Cerebellar cortex (tissue), 1 donor: Measurements from ENCODE around the gene SHISA6.

Experiments
- DNase-seq: peaks from one replicate; pipeline ENCODE4 v3.0.0-alpha.2; 2015; ENCODE audit warnings: low spot score

SHISA6 gene

DNA sequence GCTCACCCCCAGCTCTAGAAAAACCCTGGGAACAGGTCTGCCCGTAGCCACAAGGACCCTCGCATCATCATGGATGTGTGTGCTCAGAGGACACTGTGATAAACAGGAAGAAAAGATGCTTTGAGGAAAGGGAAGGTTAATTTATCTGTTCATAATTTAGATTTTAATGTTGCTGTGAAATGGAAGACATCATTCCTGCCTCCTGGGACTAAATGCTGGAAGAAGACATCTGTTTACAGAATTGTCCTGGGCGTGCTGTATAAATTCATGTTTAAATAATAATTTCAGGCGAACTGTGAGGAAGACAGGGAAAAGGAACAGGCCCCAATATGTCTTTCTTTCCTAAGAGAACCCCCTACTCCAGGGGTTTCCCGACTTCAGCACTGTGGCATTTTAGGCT, 112.6 kb downstream of the SHISA6 start:
- no peak for DNase-seq

DNA sequence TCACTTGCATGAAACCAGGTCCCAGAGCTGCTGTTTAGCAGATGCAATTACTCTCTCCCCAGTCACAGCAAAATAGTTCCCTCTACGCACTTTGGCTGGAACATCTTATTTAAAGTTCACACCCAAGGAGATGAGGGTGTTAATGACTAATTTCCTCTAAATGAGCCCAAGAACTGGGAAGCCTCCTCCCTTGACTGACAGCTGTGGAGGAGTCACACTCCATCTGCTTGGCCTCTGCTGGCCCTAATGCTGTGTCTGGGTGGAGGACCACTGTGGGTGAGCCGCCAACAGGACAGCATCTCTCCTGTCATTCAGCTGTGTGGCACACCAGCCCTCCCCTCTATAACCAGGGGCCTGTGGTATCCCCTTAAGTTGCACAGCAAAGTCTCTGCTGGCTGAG, 115.4 kb downstream of the SHISA6 start:
- no peak for DNase-seq

DNA sequence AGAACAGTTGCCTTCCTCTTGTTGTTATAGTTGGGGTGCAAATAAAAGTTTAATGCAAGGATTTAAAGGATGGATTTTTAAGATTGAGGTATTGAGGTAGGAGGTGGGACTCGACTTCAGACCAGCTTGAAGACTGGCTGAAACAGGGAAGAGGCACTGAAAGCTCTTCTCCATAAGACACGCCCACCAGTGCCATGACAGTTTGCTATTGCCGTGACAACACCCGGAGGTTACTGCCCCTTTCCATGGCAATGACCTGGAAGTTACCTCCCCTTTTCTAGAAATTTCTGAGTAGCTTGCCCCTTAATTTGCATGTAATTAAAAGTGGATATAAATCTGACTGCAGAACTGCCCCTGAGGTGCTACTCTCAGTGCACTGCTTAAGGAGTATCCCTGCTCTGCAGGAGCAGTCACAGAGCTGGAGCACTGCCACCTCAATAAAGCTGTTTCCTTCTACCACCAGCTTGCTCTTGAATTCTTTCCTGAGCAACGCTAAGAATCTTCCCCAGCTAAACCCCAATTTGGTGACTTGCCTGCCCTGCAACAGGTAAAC, 122.6 kb downstream of the SHISA6 start:
- DNase-seq, result no peak

DNA sequence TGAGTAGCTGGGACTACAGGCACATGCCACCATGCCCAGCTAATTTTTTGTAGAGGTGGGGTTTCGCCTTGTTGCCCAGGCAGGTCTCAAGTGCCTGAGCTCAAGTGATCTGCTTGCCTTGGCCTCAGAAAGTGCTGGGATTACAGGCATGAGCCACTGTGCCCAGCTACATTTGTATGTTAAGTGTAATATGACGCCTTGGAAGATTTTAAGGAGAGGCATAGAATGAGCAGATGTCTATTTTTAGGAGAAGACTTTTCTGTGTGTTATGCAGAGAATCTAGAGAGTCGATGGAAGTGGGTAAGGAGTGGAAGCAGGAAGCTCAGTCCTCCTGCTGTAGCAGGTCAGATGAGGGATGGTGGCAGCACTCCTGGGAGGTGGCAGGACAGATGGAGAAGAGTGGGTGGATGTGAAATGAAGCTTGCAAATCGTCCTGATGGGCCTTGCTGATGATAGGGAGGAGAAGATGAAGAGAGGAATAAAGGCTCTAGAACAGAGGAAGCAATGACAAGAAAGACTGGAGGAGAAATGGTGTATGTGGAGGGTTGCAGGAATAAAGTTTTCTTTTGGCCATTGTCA, 125.3 kb downstream of the SHISA6 start:
- no peak for DNase-seq

DNA sequence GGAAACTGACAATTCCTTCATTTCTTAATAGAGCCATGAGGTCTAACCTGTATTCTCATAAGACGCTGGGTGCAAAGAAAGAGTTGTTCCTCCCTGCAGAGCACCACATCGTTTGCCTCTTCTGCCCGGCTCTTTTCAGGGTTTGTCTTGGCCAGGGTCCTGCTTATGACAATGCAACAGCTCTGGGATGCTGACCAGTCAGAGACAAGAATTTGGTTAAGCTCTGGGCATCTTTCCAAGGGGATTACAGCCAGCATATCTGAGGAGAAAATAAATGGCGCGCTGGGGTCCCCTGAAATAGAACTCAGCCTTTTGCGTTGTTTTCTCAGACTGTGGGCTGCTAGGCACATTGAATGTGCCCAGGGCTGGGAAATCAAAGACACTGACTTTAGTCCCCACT, 128.6 kb downstream of the SHISA6 start:
- peak; percentile 13 for DNase-seq

DNA sequence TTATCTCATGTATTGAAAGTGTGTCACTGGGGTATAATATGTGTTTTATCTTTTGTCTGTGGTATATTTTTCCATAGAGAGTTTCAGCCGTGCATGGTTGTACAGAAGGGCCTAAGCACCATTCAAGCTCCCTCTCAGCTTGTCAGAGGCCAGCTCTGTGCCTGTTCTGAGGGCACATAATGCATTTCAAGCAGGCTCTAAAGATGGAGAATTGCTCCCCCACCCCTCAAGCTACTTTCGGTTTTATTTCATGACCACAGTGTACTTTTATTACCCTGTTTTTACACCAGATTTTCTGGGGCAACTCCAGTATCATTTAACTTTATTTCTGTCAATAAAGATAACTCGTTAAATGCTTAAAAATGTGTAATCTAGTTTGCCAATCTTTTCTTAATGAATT, 131.7 kb downstream of the SHISA6 start:
- DNase-seq, result no peak

DNA sequence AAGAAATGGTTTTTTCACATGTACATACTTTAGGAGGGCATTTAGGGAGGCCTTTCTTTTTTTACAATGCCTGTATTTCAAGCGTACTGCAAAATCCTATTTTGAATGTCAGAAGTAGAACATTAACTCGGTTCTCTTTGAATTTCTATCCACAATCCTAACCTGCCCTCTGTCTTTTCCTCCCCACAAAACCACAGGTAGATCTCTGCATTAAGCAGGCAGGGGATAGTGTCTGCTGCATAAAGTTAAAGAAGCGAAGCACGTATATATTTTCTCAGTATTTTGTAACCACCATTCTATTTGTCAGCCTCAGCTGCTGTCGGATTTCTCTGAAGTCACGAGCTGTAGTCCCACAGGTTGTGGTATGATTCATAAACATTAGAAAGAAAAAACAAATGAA, 137.5 kb downstream of the SHISA6 start:
- no peak for DNase-seq

DNA sequence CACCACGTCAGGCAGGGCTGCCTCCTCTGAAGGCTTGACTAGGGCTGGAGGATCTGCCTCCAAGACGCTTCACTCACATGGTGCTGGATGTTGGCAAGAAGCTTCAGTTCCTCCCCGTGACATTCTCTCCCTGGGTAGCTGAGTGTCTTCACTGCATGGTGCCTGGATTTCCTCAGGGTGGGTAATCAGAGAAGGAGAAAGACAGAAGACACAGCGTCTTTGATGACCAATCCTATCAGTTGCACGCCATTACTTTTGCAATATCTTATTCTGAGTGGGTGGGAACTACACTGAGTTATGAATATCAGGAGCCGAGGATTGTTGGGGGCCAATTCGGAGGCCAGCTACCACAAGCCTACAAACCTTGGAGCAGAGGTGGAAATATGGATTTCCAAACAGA, 139.7 kb downstream of the SHISA6 start:
- no peak for DNase-seq

DNA sequence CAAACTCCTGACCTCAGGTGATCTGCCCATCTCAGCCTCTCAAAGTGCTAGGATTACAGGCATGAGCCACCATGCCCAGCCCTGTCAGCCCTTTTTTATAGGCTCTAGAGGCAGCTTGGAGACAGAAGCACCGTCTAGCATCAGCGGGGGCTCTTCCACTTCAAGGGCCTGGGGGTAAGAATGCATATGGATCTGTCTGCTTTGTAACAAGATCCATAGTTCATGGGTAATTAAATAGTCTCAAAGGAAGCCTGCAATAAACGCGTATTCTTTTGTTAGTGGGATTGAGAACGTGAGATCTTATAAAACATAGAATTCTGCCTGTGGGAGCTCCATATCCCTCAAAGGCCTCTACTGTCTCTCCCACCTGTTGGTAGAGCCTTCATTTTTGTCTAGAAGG, 142.1 kb downstream of the SHISA6 start:
- DNase-seq, result no peak

DNA sequence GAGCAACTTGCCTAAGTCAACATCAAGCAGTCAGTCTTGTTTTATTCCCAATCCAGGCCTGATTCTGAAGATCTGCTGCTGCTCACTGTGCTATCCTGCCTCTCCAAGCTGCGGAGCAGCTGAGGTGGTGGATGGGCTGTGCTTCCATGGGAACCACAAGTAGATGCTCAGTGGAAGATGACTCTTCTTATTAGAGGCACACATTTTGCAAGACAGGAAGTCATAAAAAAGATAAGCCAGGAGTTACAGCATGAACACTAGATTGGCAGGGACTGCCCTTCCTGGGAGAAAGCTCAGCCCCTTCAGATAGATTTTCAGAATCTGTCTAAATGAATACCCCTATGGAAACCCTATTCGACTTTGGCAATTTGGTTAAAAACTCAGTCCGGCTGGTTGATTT, 143.1 kb downstream of the SHISA6 start:
- no peak for DNase-seq

DNA sequence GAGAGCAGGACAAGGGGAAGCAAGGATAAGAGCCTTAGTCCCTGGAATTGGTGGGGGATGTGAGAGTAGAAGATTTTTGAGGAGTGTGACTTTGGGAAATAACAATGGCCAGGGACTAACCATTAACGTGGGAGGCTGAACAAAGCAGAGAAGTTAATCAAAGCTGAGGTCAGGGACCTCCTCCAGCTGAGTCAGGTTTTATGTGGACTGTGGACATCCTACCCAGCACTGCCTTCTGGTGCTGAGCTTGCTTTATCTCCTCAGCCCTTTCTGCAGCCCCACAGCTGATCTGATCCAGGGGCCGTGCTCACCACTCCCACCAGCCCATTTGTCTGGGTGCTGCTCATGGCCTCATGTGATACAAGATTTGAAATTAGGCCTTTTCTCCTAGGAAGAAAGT, 146.6 kb downstream of the SHISA6 start:
- no peak for DNase-seq

DNA sequence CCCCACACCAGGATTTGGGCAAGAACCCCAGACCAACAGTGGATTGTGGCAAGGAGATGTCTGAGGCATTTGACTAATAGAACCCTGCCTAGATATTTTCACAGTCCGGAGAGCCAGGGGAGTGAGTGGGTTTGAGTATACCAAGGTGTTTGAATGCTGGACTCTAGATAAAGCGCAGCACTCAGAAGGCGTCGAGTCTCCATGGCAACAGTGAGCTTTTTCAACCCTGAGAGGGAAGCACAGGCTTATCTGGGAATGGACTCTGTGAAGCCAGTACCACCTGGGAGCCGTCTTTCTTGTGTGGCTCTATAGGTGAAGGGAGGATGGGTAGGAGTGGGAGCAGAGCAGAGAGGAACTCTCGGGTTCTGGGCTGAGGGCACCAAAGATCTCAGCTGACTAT, 147.0 kb downstream of the SHISA6 start:
- DNase-seq, result no peak

DNA sequence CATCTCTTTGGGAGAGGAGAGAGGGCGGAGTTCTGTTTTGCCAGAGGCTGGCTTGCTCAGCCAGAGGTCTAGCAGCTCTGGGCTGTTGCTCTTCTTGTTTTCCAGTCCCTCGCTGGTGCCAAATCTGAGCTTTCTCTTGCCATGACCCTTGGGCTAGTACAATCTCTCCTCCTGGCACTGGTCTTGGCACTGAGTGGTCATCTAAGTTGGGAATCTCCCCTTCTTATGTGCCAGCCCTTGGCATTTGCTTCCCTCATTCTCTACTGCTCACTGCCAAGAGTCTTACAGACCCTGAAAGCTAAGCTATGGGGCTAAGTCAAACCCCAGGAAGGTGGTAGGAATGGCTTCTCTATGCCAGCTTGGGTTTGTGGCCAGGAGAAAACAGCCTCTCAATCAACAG, 148.6 kb downstream of the SHISA6 start:
- DNase-seq, result no peak

DNA sequence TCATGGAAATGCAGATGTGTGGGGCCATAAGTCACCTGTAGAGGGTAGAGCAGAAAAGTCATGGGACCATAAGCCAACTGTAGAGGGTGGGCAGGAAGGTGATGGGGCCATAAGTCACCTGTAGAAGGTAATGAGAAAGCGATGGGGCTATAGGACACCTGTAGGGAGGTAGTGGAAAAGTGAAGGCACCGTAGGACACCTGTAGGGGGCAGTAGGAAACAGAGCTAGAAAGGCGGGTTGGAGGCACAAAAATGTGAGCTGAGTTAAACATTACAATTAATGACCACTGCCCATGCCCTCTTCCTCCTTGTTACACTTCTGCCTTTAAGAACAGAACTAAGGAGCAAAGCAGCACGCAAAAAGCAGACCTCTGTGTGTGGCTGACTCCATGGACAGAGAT, 150.1 kb downstream of the SHISA6 start:
- DNase-seq, result no peak

DNA sequence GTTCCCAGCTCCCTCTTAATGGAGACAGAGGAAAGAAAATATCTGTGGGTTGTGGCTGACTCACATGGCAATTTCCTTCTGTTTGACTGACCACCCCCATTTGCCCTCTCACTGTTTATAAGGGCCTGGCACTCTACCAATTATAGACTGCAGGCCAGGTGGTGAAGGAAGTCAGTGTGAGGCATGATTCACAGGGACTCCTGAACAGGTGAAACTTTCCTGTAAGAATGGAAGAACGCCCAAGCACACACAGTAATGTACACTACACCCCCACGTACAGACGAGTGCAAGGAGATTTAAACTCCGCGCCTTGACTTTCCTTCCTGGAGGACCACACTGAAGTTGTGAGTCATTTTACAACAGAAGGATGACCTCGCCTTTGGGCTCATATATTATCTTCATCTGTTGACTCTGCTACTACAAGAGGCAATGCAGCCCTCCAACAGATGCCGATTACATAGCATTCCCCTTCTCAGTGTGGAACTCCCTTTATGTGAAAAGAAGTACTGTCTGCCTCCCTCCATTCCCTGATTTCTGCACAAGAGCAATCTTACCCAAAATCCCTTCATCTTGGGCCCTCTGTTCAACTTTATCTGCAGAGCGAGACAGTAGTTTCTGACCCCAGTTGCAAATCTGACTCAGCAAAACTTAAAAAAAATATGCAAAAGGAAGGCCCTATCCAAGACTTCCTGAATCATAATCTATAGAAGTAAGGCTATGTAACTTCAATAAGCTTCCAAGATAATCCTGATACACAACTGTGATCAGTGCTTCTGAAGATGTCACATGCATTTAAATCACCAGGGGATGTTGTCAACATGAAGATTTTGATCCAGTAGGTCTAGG, 163.6 kb downstream of the SHISA6 start:
- DNase-seq, result no peak

DNA sequence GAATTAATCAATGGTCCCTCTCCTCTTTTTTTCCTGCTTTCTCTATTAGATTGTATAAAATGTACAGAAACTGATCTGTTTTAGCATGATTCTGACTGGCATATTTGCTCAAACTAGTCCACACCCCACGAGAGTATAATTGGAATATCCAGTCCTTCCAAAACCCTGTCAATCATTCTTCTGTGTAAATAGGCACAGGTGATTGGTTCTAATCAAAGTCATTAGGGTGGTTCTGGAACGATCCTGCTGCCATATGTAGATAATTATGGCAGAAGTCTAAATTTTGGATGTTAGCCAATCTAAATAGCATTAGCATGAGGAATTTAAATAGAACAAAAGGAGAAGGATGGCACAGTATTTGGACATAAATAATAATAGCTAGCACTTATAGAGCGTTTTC, 165.7 kb downstream of the SHISA6 start:
- DNase-seq, result no peak

DNA sequence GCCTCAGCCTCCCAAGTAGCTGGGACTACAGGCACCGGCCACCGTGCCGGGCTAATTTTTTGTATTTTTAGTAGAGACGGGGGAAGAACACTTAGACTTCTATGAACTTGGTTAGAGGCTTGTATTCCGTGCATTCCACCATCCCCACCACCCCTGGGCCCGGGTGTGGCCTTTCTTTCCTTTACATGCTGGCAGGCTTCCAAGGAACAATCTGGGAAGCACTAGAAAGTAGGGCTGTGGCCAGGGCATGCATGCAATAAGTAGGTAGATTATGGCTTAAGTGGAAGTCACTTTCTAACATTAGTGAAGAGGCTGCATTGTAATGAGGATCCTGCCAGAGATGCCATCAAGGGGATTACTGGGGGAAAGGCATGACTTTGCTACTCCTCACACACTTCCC, 171.6 kb downstream of the SHISA6 start:
- DNase-seq, result no peak

DNA sequence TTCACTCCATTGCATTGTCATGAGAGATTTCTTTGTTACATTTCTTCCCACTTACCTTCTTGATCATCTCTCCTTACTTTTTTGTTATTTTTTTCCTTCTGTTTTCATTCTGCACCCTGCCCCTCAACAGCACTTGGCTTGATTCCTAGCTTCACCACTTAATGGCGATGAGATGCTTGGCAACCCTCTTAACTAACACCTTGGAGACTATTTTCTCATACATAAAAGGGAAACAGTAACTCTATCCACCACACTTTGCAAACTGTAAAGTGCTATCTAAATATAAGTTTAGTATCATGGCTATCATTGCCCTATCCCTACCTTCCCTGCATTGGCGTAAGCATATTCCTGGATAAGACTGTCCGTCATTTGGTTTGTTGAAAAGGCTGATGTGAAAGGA, 177.3 kb downstream of the SHISA6 start:
- DNase-seq, result no peak

DNA sequence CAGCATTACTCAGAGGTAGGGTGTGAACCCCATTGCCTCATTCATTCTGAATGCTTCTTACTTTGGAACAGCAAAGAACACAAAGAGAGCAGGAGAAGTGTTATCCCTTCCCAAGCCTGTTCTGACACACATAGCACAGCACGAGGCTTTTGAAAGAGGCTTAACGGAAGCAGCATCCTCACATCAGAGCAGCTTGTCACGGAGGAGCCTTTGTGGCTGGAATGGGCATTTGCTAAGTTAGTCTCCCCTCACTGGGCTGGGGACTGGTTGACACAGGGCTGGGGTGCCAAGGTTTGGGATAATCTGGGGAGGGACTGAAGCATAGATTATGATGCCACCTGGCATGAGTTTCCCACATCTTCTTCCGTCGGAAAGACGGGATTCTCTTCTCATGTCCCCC, 189.7 kb downstream of the SHISA6 start:
- DNase-seq, result no peak

DNA sequence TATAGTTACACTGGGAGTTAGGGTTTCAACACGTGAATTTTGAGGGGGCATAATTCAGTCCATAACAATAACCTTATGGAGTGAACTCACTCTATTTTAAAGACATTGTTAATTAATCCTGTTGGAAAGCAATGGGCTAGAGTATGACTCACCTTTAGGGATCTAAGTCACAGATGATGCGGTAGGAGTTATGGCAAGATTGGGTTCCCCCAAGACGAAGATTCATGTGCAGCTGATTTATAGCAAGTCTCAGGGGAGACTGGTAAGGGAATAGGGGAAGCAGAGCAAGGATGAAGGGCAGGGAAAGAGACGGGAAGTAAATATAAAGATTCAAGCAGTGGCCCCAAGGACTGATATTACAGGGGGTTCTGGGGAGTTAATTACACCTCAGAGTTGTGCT, 197.7 kb downstream of the SHISA6 start:
- DNase-seq, result no peak

DNA sequence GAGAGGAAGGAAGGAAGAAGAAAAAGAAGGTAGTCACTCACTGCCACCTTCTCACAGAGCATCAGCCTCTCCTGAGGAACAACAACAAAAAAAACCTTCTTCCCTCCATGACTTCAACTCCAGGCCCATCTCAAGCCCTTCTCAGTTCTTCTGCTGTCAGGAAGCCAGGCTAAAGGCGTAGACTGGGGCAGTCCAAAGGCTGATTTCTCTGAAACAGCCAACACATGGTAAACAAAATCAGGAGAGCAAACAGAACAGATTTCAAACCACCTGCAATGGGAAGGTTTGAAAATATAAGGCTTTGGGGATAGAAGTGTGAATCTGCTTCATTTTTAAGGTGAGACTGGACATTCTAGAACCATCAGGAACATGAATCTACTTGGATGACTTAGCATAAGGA, 200.0 kb downstream of the SHISA6 start:
- DNase-seq, result no peak

DNA sequence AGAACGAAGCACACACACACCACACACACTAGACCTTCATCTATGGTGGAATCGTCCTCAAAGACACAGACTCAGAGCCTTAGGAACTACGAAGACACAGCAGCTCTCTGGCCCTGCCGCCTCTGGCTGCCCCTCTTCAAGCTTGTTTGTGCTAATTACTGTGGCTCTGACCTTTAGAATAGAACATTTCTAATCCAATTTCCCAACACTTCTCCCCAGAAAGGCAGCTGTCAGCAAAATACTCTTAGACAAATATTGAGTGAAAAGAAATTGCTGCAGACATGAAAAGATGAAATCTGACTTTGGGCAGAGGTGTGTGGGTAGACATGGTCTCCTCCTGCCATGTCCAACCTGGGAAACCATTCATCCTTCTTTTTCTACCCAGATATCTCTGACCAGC, 205.3 kb downstream of the SHISA6 start:
- no peak for DNase-seq

DNA sequence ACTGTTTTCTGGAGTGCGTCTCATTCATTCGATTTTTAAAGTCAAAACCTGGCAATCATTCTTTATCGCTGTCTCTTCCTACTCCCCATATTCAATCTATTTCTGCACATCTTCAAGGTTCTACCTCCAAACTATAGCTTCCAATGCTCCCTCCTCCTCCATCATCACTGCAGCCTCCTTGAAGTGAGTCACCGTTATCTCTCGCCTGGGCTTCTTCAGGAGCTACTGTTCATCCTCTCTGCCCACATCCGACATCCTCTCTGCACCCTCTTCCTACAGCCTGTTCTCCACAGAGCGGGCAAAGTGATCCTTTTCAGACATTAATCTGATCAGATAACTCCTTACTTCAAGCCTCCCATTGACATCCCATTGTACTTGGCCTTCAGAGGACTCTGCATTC, 213.1 kb downstream of the SHISA6 start:
- no peak for DNase-seq

DNA sequence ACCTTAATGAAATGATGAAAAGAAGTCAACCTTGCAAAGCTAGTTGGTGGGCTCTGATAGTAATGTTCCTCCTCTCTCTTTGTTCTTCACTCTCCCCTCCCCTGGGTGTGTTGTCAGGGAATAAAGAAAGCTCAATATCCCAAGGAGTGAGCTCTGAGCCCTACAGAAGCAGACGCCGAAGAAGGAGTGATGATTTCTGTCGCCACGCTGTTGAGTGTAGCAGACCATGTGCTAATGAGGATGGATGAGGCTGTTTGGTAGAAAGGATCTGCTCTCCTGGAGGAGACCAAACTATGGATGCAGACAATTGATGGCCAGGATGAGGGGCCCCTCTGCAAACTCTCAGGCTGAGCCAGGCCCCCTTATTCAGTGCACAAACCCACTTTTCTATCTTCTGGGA, 217.3 kb downstream of the SHISA6 start:
- no peak for DNase-seq
